ENCODE results near the gene SCARB2.

DNA sequence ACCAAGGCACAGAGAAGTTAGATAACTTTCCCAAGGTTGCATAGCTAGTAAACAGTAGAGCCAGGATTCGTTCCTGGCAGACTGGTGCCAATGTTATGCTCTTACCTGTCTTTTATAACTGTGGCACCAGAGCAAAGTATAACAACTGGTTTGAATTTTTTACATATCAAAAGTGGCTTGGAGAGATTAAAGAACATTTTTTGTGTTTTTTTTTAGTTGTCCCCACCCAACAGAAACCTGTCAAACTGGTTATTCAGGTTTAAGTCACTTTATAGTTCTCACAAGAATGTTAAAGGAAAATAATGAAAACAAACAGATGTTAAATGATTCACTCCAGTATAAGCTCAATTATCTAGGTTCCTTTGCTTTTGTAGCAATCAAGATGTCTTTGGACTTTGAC, 22.3 kb upstream of the SCARB2 start:
- TF ChIP-seq EP300 (IDR thresholded peaks at IDR 0.05; ENCODE audit: borderline replicate concordance) (peak; percentile 27; the same call in 1 of the 2 replicates), NFIC (IDR thresholded peaks at IDR 0.05) (peak; percentile 46), RAD21 (IDR thresholded peaks at IDR 0.05; ENCODE audit: low read depth) (no peak), TAF1 (IDR thresholded peaks at IDR 0.05; ENCODE audit: low read depth) (no peak), CEBPB (IDR thresholded peaks at IDR 0.05) (no peak), FOXM1 (IDR thresholded peaks at IDR 0.05; ENCODE audit: borderline replicate concordance, low read depth) (peak; percentile 70; the same call in 1 of the 2 replicates)
